Thoracic aorta (tissue), 2 donors: ENCODE measurements around the gene HIC1. TPM values are rescaled to one million over a fixed set of nuclear protein-coding genes. Genes with fewer than 3 reads are reported as not detected.

Experiments
- ATAC-seq: fragments of 150-250 bp; one replicate; pipeline ENCODE4 v1.8.0; 2017; ENCODE audit warnings: low read depth; ENCODE audit not compliant: insufficient number of reproducible peaks, low FRiP score
- DNase-seq: peaks from one replicate; pipeline ENCODE4 v3.0.0-alpha.2; 2020; ENCODE audit warnings: low spot score
- H3K27ac ChIP-seq, 2 donors: fragments of 200-600 bp; sonication (generic); 1 replicate in 1 of 2; 2 replicates in 1 of 2; pipeline ENCODE4 v1.5.1; 2016; ENCODE audit warnings: mild to moderate bottlenecking in 2 of 2, moderate library complexity in 2 of 2
- H3K27me3 ChIP-seq: fragments of 200-600 bp; sonication (generic); replicated peaks from 2 replicates; pipeline ENCODE4 v1.6.0; 2016; ENCODE audit warnings: mild to moderate bottlenecking; ENCODE audit not compliant: insufficient read depth
- H3K36me3 ChIP-seq: fragments of 200-600 bp; sonication (generic); one replicate; pipeline ENCODE4 v1.5.1; 2016
- H3K4me1 ChIP-seq, 2 donors: fragments of 200-600 bp; sonication (generic); 1 replicate in 1 of 2; 2 replicates in 1 of 2; pipeline versions ENCODE4 v1.5.1 to v1.6.0; 2016; ENCODE audit warnings: low read depth in 2 of 2, mild to moderate bottlenecking in 1 of 2; ENCODE audit not compliant: control insufficient read depth in 1 of 2
- H3K4me3 ChIP-seq: fragments of 200-600 bp; sonication (generic); 2 replicates; pipeline ENCODE4 v1.5.1; 2016; ENCODE audit warnings: mild to moderate bottlenecking
- H3K9me3 ChIP-seq: fragments of 200-600 bp; sonication (generic); 2 replicates; pipeline ENCODE4 v1.5.1; 2016
- CTCF ChIP-seq: fragments of 200-600 bp; sonication (generic); IDR thresholded peaks from one replicate; pipeline ENCODE4 v1.5.1; 2019; ENCODE audit warnings: antibody characterized with exemption
- total RNA-seq, 2 donors: library from RNA; depleted of rRNA; stranded (reverse); fragments of >200 nt; gene quantifications; one replicate each; pipeline versions ENCODE4 v1.1.0 to v1.2.3, GENCODE V29; 2016

Gene HIC1
- total RNA-seq, 2 donors from 2014 or later, result 38.3 to 53.9 TPM

GRCh38 chr17:2090804-2091534 is 36.1 kb downstream of the HIC1 start:
- TF ChIP-seq CTCF, result peak; percentile 23
- Histone ChIP-seq H3K27ac (no peak overlapping the region), H3K9me3 (no peaks in the 10 kb centered on the region), H3K4me1 (peaks cover 16 to 66% of the 10 kb centered on the region in 2 donors), H3K27me3 (no peaks in the 10 kb centered on the region), H3K36me3 (no peaks in the 10 kb centered on the region), H3K4me3 (no peak overlapping the region)
- ATAC-seq (no peak), DNase-seq (no peak)

- no peak for DNase-seq
- no peak overlapping the region for H3K27ac ChIP-seq
- no peaks in the 10 kb centered on the region for H3K36me3 ChIP-seq
- TF ChIP-seq CTCF, result no peak
- H3K27me3 ChIP-seq, result no peaks in the 10 kb centered on the region
- H3K4me1 ChIP-seq, result peaks cover 15 to 54% of the 10 kb centered on the region in 2 donors
- no peak for ATAC-seq
- H3K4me3 ChIP-seq, result no peak overlapping the region
- no peaks in the 10 kb centered on the region for H3K9me3 ChIP-seq
Measured at GRCh38 chr17:2092253-2092652, 37.4 kb downstream of the HIC1 start.

- H3K4me1 ChIP-seq, result peaks cover 13 to 43% of the 10 kb centered on the region in 2 donors
- no peaks in the 10 kb centered on the region for H3K27me3 ChIP-seq
- TF ChIP-seq CTCF, result no peak
- H3K4me3 ChIP-seq, result no peak overlapping the region
- no peak for ATAC-seq
- no peak overlapping the region for H3K27ac ChIP-seq
- no peaks in the 10 kb centered on the region for H3K36me3 ChIP-seq
- DNase-seq, result no peak
- H3K9me3 ChIP-seq, result no peaks in the 10 kb centered on the region
Measured at GRCh38 chr17:2093349-2093748, 38.4 kb downstream of the HIC1 start.

- Histone ChIP-seq H3K27ac (peak overlapping the region; percentile 38 to 59), H3K36me3 (no peaks in the 10 kb centered on the region), H3K9me3 (no peaks in the 10 kb centered on the region), H3K4me1 (peaks cover 10 to 27% of the 10 kb centered on the region in 2 donors), H3K27me3 (no peaks in the 10 kb centered on the region), H3K4me3 (no peak overlapping the region)
- TF ChIP-seq CTCF, result peak; percentile 86
- peak; percentile 91 for ATAC-seq
- no peak for DNase-seq
Measured at GRCh38 chr17:2094891-2095535, 40.1 kb downstream of the HIC1 start.

- no peak for TF ChIP-seq CTCF
- Histone ChIP-seq H3K9me3 (no peaks in the 10 kb centered on the region), H3K27ac (peak overlapping the region; percentile 4 to 38), H3K27me3 (no peaks in the 10 kb centered on the region), H3K36me3 (no peaks in the 10 kb centered on the region), H3K4me3 (no peak overlapping the region), H3K4me1 (peaks cover 6 to 22% of the 10 kb centered on the region in 2 donors)
- ATAC-seq (no peak), DNase-seq (no peak)
Measured at GRCh38 chr17:2095536-2095910, 40.6 kb downstream of the HIC1 start.
